Activated T-cell treated with anti-CD3 and anti-CD28 coated beads, Interleukin-2, amount 50 U/mL, for 72 hours (primary cell): Measurements from ENCODE around the gene SNAP29. TPM values are rescaled to one million over a fixed set of nuclear protein-coding genes. Genes with fewer than 3 reads are reported as not detected.
"Not testable (repeated sequence)": the region's sequence is repeated elsewhere in the genome, so short reads cannot be mapped to it uniquely, and the experiment has no call there.

ENCODE experiments used
- ATAC-seq, 2 donors: fragments of 150-1000 bp; cut with Tn5 transposase; replicated peaks in 1 of 2; 2 replicates each; pipeline ENCODE4 v1.10.0; 2021; ENCODE audit warnings: moderate library complexity in 2 of 2, mild to moderate bottlenecking in 1 of 2
- DNase-seq, 2 donors: peaks; one replicate each; pipeline ENCODE4 v3.0.0; 2021 to 2022; ENCODE audit warnings: mixed read lengths in 1 of 2
- H3K27ac Mint-ChIP-seq: one replicate; pipeline ENCODE4 v1.8.0; 2022; ENCODE audit warnings: mild to moderate bottlenecking, moderate library complexity, mixed read lengths
- H3K27me3 Mint-ChIP-seq: one replicate; pipeline ENCODE4 v1.8.0; 2022; ENCODE audit warnings: low read depth, mixed read lengths
- H3K36me3 Mint-ChIP-seq, 2 donors: one replicate each; pipeline ENCODE4 v1.8.0; 2022; ENCODE audit warnings: mixed read lengths in 2 of 2, mild to moderate bottlenecking in 1 of 2; ENCODE audit not compliant: insufficient read depth in 2 of 2
- H3K4me1 Mint-ChIP-seq: one replicate; pipeline ENCODE4 v1.8.0; 2022; ENCODE audit warnings: low read depth, mixed read lengths
- H3K4me3 Mint-ChIP-seq, 2 donors: one replicate each; pipeline ENCODE4 v1.8.0; 2022; ENCODE audit warnings: mild to moderate bottlenecking in 2 of 2, mixed read lengths in 2 of 2, moderate library complexity in 2 of 2
- H3K9me3 Mint-ChIP-seq, 2 donors: one replicate each; pipeline ENCODE4 v1.8.0; 2022; ENCODE audit warnings: mixed read lengths in 2 of 2
- total RNA-seq, 2 donors: library from RNA; stranded (reverse); gene quantifications; one replicate each; pipeline ENCODE4 v1.2.3, GENCODE V29; 2022

Gene SNAP29
- total RNA-seq, 2 donors from 2014 or later = 19.8 to 21.0 TPM

DNA sequence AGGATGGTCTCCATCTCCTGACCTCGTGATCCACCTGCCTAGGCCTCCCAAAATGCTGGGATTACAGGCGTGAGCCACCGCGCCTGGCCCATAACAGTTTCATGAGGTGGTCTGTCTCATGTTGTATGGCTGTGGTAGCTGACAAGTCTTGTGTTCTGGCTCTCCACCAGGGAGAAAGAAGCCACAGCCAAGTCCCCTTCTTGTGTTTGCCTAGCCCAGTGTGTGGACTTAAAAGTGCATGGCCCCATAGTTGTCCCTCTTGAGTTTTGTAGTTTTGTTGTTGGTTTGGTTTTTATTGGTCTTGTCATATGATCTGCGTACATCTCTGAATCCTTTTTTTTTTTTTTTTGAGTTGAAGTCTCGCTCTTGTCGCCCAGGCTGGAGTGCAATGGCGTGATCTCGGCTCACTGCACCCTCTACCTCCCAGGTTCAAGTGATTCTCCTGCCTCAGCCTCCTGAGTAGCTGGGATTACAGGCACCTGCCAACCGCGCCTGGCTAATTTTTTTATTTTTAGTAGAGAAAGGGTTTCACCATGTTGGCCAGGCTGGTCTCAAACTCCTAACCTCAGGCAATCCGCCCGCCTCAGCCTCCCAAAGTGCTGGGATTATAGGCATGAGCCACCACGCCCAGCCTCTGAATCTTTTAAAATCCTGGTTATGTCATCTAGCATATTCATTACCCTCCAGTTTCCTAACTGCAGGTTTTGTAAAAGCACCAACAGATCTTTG lies 80.8 kb downstream of the SNAP29 start:
- Mint-ChIP-seq H3K4me3 (peak overlapping the region in 1 of 2 donors; percentile 23), H3K4me1 (peaks cover 81% of the 10 kb centered on the region), H3K36me3 (peaks cover 6 to 26% of the 10 kb centered on the region in 2 donors), H3K27ac (peak overlapping the region; percentile 14)
- DNase-seq, H3K9me3 Mint-ChIP-seq, H3K27me3 Mint-ChIP-seq, ATAC-seq: not testable (repeated sequence)

DNA sequence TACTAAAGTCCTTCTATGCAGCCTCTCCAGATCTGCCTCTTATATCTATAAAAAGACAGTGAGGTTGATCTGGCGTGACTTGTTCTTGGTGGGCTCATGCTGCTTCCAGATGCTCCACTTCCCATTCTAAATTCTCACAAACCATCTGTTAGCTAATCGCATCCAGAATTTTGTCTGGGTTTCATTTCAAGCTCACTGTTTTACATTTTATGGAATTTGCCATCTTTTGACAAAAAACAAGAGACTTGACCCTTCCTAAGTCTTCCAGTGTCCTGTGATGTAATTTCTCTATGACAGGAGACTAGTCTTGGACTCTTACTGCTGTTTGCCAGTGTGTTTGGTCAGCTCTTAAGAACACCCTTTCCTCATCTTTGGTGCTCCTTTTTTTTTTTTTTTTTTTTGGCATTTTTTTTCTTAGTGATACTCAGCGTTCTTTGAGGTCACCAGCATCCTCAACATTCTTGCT lies 81.4 kb downstream of the SNAP29 start:
- peaks cover 81% of the 10 kb centered on the region for H3K4me1 Mint-ChIP-seq
- no peaks in the 10 kb centered on the region for H3K9me3 Mint-ChIP-seq
- peak overlapping the region; percentile 14 for H3K27ac Mint-ChIP-seq
- ATAC-seq (no peak), DNase-seq (no peak)
- H3K36me3 Mint-ChIP-seq = peaks cover 6 to 24% of the 10 kb centered on the region in 2 donors
- no peak overlapping the region for H3K4me3 Mint-ChIP-seq
- H3K27me3 Mint-ChIP-seq = no peaks in the 10 kb centered on the region

Other genes starting within 250 kb of the SNAP29 start
- not detected for gene SERPIND1, start 84.9 kb upstream of the SNAP29 start, total RNA-seq
- gene PI4KA, start 196 bp upstream of the SNAP29 start, total RNA-seq = 10 to 100 TPM; 60.4 to 63.1 TPM
- 10 to 100 TPM; 70.4 to 71.5 TPM for gene CRKL, start 58.4 kb downstream of the SNAP29 start, total RNA-seq
- under 1 TPM in 1 of 2 donors, not detected in 1; 0.58 TPM for gene AIFM3, start 108.2 kb downstream of the SNAP29 start, total RNA-seq
- gene LZTR1, start 123.3 kb downstream of the SNAP29 start, total RNA-seq = 10 to 100 TPM; 30.6 to 42.8 TPM
- 10 to 100 TPM; 29.5 to 31.2 TPM for gene THAP7, start 143.1 kb downstream of the SNAP29 start, total RNA-seq
- under 1 TPM; 0.29 to 0.30 TPM for gene P2RX6, start 156.2 kb downstream of the SNAP29 start, total RNA-seq
- gene SLC7A4, start 173.6 kb downstream of the SNAP29 start, total RNA-seq = not detected
- gene LRRC74B, start 186.9 kb downstream of the SNAP29 start, total RNA-seq = not detected